Liver (tissue), 9 donors: ENCODE data around the gene CHL1. TPM values are rescaled to one million over a fixed set of nuclear protein-coding genes. Genes with fewer than 3 reads are reported as not detected.

Source experiments
- DNase-seq: peaks from one replicate; pipeline ENCODE4 v3.0.0-alpha.2; 2017; ENCODE audit warnings: low spot score
- H3K27ac ChIP-seq, 2 donors: one replicate each; pipeline ENCODE4 v1.7.0; 2013; ENCODE audit warnings: inconsistent platforms in 2 of 2, low read length in 2 of 2, control low read depth in 1 of 2, low read depth in 1 of 2, mild to moderate bottlenecking in 1 of 2
- H3K27me3 ChIP-seq, 4 donors: one replicate each; pipeline versions ENCODE4 v1.6.1 to v1.7.0; 2013; ENCODE audit warnings: low read length in 3 of 4, inconsistent platforms in 1 of 4, mild to moderate bottlenecking in 1 of 4, moderate library complexity in 1 of 4; ENCODE audit not compliant: control insufficient read depth in 4 of 4, insufficient read depth in 4 of 4
- H3K36me3 ChIP-seq, 4 donors: one replicate each; pipeline versions ENCODE4 v1.6.1 to v1.7.0; 2013; ENCODE audit warnings: low read length in 3 of 4, mild to moderate bottlenecking in 3 of 4, low read depth in 1 of 4, moderate library complexity in 1 of 4; ENCODE audit not compliant: control insufficient read depth in 4 of 4, insufficient read depth in 3 of 4
- H3K4me1 ChIP-seq, 4 donors: one replicate each; pipeline versions ENCODE4 v1.6.1 to v1.7.0; 2013; ENCODE audit warnings: low read length in 3 of 4, mild to moderate bottlenecking in 3 of 4, moderate library complexity in 1 of 4; ENCODE audit not compliant: control insufficient read depth in 4 of 4, insufficient read depth in 4 of 4
- H3K4me3 ChIP-seq, 3 donors: one replicate each; pipeline versions ENCODE4 v1.6.1 to v1.7.0; 2013; ENCODE audit warnings: low read length in 3 of 3, control low read depth in 1 of 3, low read depth in 1 of 3, mild to moderate bottlenecking in 1 of 3
- H3K9ac ChIP-seq, 2 donors: one replicate each; pipeline ENCODE4 v1.7.0; 2013; ENCODE audit warnings: low read length in 2 of 2, mild to moderate bottlenecking in 2 of 2, moderate library complexity in 2 of 2, control low read depth in 1 of 2, low read depth in 1 of 2
- H3K9me3 ChIP-seq, 4 donors: one replicate each; pipeline versions ENCODE4 v1.6.1 to v1.7.0; 2013; ENCODE audit warnings: low read length in 3 of 4; ENCODE audit not compliant: control insufficient read depth in 4 of 4
- EGR1 ChIP-seq, 2 donors: IDR thresholded peaks; 2 replicates each; pipeline ENCODE4 v1.6.1; 2016 to 2018; ENCODE audit warnings: antibody characterized with exemption in 2 of 2, low read depth in 2 of 2
- FOXA1 ChIP-seq: IDR thresholded peaks from 2 replicates; pipeline ENCODE4 v1.6.1; 2016; ENCODE audit warnings: antibody characterized with exemption
- FOXA2 ChIP-seq: IDR thresholded peaks from 2 replicates; pipeline ENCODE4 v1.6.1; 2016; ENCODE audit warnings: antibody characterized with exemption
- GABPA ChIP-seq, 2 donors: IDR thresholded peaks in 1 of 2; conservative IDR thresholded peaks in 1 of 2; 2 replicates each; pipeline ENCODE4 v1.6.1; 2016; ENCODE audit warnings: antibody characterized with exemption in 2 of 2, mild to moderate bottlenecking in 1 of 2, moderate library complexity in 1 of 2
- HNF4A ChIP-seq, 2 donors: conservative IDR thresholded peaks; 2 replicates each; pipeline ENCODE4 v1.6.1; 2016; ENCODE audit warnings: antibody characterized with exemption in 2 of 2, mild to moderate bottlenecking in 2 of 2
- HNF4G ChIP-seq: IDR thresholded peaks from 2 replicates; pipeline ENCODE4 v1.6.1; 2016; ENCODE audit warnings: antibody characterized with exemption
- JUND ChIP-seq, 2 donors: IDR thresholded peaks; 2 replicates each; pipeline ENCODE4 v1.6.1; 2016; ENCODE audit warnings: antibody characterized with exemption in 2 of 2
- MAX ChIP-seq: IDR thresholded peaks from 2 replicates; pipeline ENCODE4 v1.6.1; 2016; ENCODE audit warnings: antibody characterized with exemption
- NR2F2 ChIP-seq: IDR thresholded peaks from 2 replicates; pipeline ENCODE4 v1.6.1; 2016; ENCODE audit warnings: antibody characterized with exemption
- RAD21 ChIP-seq, 2 donors: IDR thresholded peaks; 2 replicates each; pipeline ENCODE4 v1.6.1; 2016; ENCODE audit warnings: antibody characterized with exemption in 2 of 2, mild to moderate bottlenecking in 2 of 2
- RXRA ChIP-seq, 2 donors: IDR thresholded peaks; 2 replicates each; pipeline ENCODE4 v1.6.1; 2017 to 2018; ENCODE audit warnings: antibody characterized with exemption in 2 of 2, mild to moderate bottlenecking in 1 of 2
- SP1 ChIP-seq: IDR thresholded peaks from 2 replicates; pipeline ENCODE4 v1.6.1; 2018; ENCODE audit warnings: antibody characterized with exemption, mild to moderate bottlenecking
- TAF1 ChIP-seq: conservative IDR thresholded peaks from 2 replicates; pipeline ENCODE4 v1.6.1; 2016; ENCODE audit warnings: antibody characterized with exemption, mild to moderate bottlenecking
- YY1 ChIP-seq: IDR thresholded peaks from 2 replicates; pipeline ENCODE4 v1.6.1; 2016; ENCODE audit warnings: antibody characterized with exemption, mild to moderate bottlenecking
- ZBTB33 ChIP-seq: IDR thresholded peaks from 2 replicates; pipeline ENCODE4 v1.6.1; 2016; ENCODE audit warnings: antibody characterized with exemption
- WGBS: extraction: QIAGEN DNeasy Blood & Tissue Kit; methylation state at CpG from one replicate; pipeline ENCODE4 v1.1.7; 2013; 5-methylcytosine and 5-hydroxymethylcytosine counted together
- polyA plus RNA-seq, 2 donors: library from polyadenylated mRNA; stranded (reverse) in 1 of 2; unstranded in 1 of 2; fragments of 200-250 nt in 1 of 2; fragments of >200 nt in 1 of 2; fragmentation: Nextera tagmentation in 1 of 2; extraction: Ambion mirVana in 1 of 2; gene quantifications; one replicate each; pipeline versions ENCODE4 v1.2.1 to v1.2.3, GENCODE V29; 2013 to 2015
- total RNA-seq, 2 donors: library from RNA; depleted of rRNA; stranded (reverse); fragments of >200 nt; gene quantifications; one replicate each; pipeline ENCODE4 v1.2.3, GENCODE V29; 2014
- TF ChIP-seq, protein P1 (sequence below): IDR thresholded peaks from 2 replicates; pipeline ENCODE4 v1.6.1; 2016; ENCODE audit warnings: antibody characterized with exemption
- TF ChIP-seq, protein P2 (sequence below): fragments of 150-350 bp; IDR thresholded peaks from 2 replicates; pipeline ENCODE4 v1.5.1; 2017; ENCODE audit warnings: improper control_type of control experiment, low read depth, low read length; ENCODE audit not compliant: missing input control
- donor health status: healthy.
- donor health status: healthy.
- donor health status: healthy.
- donor health status: healthy.
- donor health status: healthy.

CHL1 gene
- total and polyA plus RNA-seq, 4 donors = 0.03 to 8.1 (median 0.66) TPM

- TF ChIP-seq RAD21 (IDR thresholded peaks at IDR 0.05) (no peak), NR2F2 (no peak), FOXA1 (no peak), HNF4A (conservative IDR thresholded peaks at IDR 0.05) (no peak), ZBTB33 (no peak), SP1 (no peak), HNF4G (no peak), MAX (no peak), GABPA (IDR thresholded peaks at IDR 0.05 in 1 of 2, conservative IDR thresholded peaks at IDR 0.05 in 1 of 2) (no peak)
- TF ChIP-seq, protein P1, sequence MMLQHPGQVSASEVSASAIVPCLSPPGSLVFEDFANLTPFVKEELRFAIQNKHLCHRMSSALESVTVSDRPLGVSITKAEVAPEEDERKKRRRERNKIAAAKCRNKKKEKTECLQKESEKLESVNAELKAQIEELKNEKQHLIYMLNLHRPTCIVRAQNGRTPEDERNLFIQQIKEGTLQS = no peak
- TF ChIP-seq, protein P2, sequence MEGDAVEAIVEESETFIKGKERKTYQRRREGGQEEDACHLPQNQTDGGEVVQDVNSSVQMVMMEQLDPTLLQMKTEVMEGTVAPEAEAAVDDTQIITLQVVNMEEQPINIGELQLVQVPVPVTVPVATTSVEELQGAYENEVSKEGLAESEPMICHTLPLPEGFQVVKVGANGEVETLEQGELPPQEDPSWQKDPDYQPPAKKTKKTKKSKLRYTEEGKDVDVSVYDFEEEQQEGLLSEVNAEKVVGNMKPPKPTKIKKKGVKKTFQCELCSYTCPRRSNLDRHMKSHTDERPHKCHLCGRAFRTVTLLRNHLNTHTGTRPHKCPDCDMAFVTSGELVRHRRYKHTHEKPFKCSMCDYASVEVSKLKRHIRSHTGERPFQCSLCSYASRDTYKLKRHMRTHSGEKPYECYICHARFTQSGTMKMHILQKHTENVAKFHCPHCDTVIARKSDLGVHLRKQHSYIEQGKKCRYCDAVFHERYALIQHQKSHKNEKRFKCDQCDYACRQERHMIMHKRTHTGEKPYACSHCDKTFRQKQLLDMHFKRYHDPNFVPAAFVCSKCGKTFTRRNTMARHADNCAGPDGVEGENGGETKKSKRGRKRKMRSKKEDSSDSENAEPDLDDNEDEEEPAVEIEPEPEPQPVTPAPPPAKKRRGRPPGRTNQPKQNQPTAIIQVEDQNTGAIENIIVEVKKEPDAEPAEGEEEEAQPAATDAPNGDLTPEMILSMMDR = no peak
- Histone ChIP-seq H3K27me3 (peaks cover 0 to 7% (median 2%) of the 10 kb centered on the region in 4 donors), H3K4me3 (no peak overlapping the region), H3K9ac (no peak overlapping the region), H3K27ac (no peak overlapping the region), H3K36me3 (no peaks in the 10 kb centered on the region), H3K9me3 (peaks cover 0 to 3% (median 0%) of the 10 kb centered on the region in 4 donors), H3K4me1 (peaks cover 8 to 18% (median 12%) of the 10 kb centered on the region in 4 donors)
- WGBS = 51% methylated on average over 6 of the region's 6 CpGs
- no peak for DNase-seq
Measured at GRCh38 chr3:195666-196065, 897 bp upstream of the CHL1 start.

DNA sequence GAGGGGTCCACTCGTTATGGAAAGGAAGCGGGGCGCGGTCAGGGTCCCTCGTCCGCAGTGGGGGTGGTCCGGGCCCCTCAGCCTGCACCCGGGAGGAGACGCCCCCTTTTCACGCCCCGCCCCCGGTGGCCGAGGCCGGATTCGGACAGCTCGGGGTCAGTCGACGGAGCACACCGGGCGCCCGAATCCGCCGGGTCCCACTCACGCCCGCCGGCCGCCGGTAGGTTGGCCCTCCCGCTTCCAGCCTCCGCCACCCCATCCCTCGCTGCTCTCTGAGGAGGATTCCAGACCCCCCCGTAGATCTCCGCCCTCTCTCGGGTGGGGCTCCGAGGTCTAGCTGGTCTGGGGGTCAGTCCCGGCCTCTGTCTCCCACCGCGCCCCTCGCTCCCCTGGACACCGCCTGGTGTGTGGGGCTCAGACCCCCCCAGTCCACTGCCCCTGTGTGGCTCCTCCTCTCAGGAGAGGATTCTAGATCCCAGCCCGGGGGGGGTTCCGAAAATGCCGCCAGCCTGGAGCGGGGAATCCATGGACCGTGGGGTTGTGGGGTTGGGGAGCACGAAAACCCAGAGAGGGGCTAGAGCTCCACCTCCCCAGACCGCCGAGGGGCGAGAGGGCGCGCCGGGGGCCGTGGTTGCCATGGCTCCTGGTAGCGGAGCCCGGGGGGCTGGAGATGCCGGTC is 725 bp downstream of the CHL1 start:
- H3K27ac ChIP-seq = no peak overlapping the region
- H3K4me3 ChIP-seq = peak overlapping the region in 2 of 3 donors; percentile 15 to 62
- WGBS = 5% methylated on average over 56 of the region's 56 CpGs
- H3K27me3 ChIP-seq = peaks cover 0 to 7% (median 3%) of the 10 kb centered on the region in 4 donors
- no peaks in the 10 kb centered on the region for H3K36me3 ChIP-seq
- no peak overlapping the region for H3K9ac ChIP-seq
- DNase-seq = no peak
- peaks cover 8 to 18% (median 12%) of the 10 kb centered on the region in 4 donors for H3K4me1 ChIP-seq
- peaks cover 0 to 3% (median 0%) of the 10 kb centered on the region in 4 donors for H3K9me3 ChIP-seq
- TF ChIP-seq EGR1 (IDR thresholded peaks at IDR 0.05; ENCODE audit: low read depth in 2 of 2) (no peak), YY1 (no peak), FOXA1 (no peak), MAX (no peak), RXRA (IDR thresholded peaks at IDR 0.05) (no peak), SP1 (no peak), HNF4A (conservative IDR thresholded peaks at IDR 0.05) (no peak), ZBTB33 (no peak), TAF1 (no peak), RAD21 (IDR thresholded peaks at IDR 0.05) (no peak), GABPA (IDR thresholded peaks at IDR 0.05 in 1 of 2, conservative IDR thresholded peaks at IDR 0.05 in 1 of 2) (no peak), JUND (IDR thresholded peaks at IDR 0.05) (no peak), HNF4G (no peak), FOXA2 (no peak), NR2F2 (no peak)
- TF ChIP-seq, protein P1 = no peak
- TF ChIP-seq, protein P2 = no peak
